HepG2 (cell line): ENCODE measurements around the gene SPATA33. TPM values are rescaled to one million over a fixed set of nuclear protein-coding genes. Genes with fewer than 3 reads are reported as not detected.

Experiments used
- ATF7 ChIP-seq, 2 experiments: fragments of 450-650 bp in 1 of 2; sonication (generic) in 1 of 2; formaldehyde crosslinking in 1 of 2; IDR thresholded peaks; 2 replicates each; pipeline versions ENCODE4 v1.4.0 to v1.6.1; 2016 to 2020; ENCODE audit warnings: antibody characterized with exemption in 1 of 2, mild to moderate bottlenecking in 1 of 2, missing genetic modification reagents in 1 of 2
- CEBPG ChIP-seq: IDR thresholded peaks from 2 replicates; pipeline ENCODE4 v1.6.1; 2016
- ISL2 ChIP-seq: sonication (generic); formaldehyde crosslinking; IDR thresholded peaks from 2 replicates; pipeline ENCODE4 v1.5.0; 2020; ENCODE audit warnings: missing genetic modification reagents
- PITX1 ChIP-seq: sonication (generic); formaldehyde crosslinking; IDR thresholded peaks from 2 replicates; pipeline ENCODE4 v1.5.1; 2020; ENCODE audit warnings: mild to moderate bottlenecking, missing genetic modification reagents
- U2AF1 ChIP-seq: fragments of 200-400 bp; formaldehyde crosslinking; optimal IDR thresholded peaks from 2 replicates; pipeline ENCODE3; 2017; ENCODE audit warnings: mild to moderate bottlenecking, low read depth, low read length
- ZKSCAN5 ChIP-seq: sonication (generic); formaldehyde crosslinking; IDR thresholded peaks from 2 replicates; pipeline ENCODE4 v1.5.1; 2020; ENCODE audit warnings: mild to moderate bottlenecking, missing genetic modification reagents
- ZNF224 ChIP-seq: sonication (generic); formaldehyde crosslinking; IDR thresholded peaks from 2 replicates; pipeline ENCODE4 v1.5.0; 2020; ENCODE audit warnings: mild to moderate bottlenecking, missing genetic modification reagents
- polyA plus RNA-seq, 8 experiments: library from polyadenylated mRNA; depleted of rRNA in 3 of 8; stranded (reverse) in 7 of 8; unstranded in 1 of 8; fragments of >200 nt; fragmentation: Illumina TruSeq in 4 of 8; extraction: Trizol in 4 of 8; gene quantifications; 2 replicates each; pipeline versions ENCODE4 v1.2.1 to v1.2.3, GENCODE V29; 2011 to 2016; ENCODE audit warnings: low read depth in 4 of 8, missing spikeins in 1 of 8, mixed read lengths in 1 of 8; ENCODE audit not compliant: insufficient read depth in 1 of 8
- total RNA-seq, 5 experiments: library from RNA; depleted of rRNA; stranded (reverse); fragments of >200 nt; fragmentation: Illumina TruSeq; extraction: Trizol; gene quantifications; 2 replicates each; pipeline ENCODE4 v1.2.3, GENCODE V29; 2016; ENCODE audit warnings: low read depth in 1 of 5
- TF ChIP-seq, protein P1 (sequence below), 2 experiments: sonication (generic) in 1 of 2; formaldehyde crosslinking in 1 of 2; IDR thresholded peaks; 2 replicates each; pipeline versions ENCODE4 v1.6.1 to v1.9.0; 2014 to 2022; ENCODE audit warnings: antibody characterized with exemption in 1 of 2, borderline replicate concordance in 1 of 2, inconsistent platforms in 1 of 2, low read depth in 1 of 2, missing genetic modification reagents in 1 of 2
- TF ChIP-seq, protein P2 (sequence below): sonication (generic); formaldehyde crosslinking; IDR thresholded peaks from 2 replicates; pipeline ENCODE4 v1.4.0; 2020; ENCODE audit warnings: mild to moderate bottlenecking, missing genetic modification reagents
- TF ChIP-seq, protein P3 (sequence below): sonication (generic); formaldehyde crosslinking; IDR thresholded peaks from 2 replicates; pipeline ENCODE4 v1.4.0; 2020; ENCODE audit warnings: missing genetic modification reagents, low read depth, mild to moderate bottlenecking, borderline replicate concordance
- TF ChIP-seq, protein P4 (sequence below): IDR thresholded peaks from 2 replicates; pipeline ENCODE4 v1.6.1; 2012; ENCODE audit warnings: inconsistent platforms
- TF ChIP-seq, protein P5 (sequence below): sonication (generic); formaldehyde crosslinking; IDR thresholded peaks from 2 replicates; pipeline ENCODE4 v1.4.0; 2020; ENCODE audit warnings: missing genetic modification reagents

The SPATA33 gene
- total and polyA plus RNA-seq, 2 of the 13 experiments (the other 11 are each of a cell fraction or from before 2014, with no cell fraction given), result 5.7 to 11.0 TPM

DNA sequence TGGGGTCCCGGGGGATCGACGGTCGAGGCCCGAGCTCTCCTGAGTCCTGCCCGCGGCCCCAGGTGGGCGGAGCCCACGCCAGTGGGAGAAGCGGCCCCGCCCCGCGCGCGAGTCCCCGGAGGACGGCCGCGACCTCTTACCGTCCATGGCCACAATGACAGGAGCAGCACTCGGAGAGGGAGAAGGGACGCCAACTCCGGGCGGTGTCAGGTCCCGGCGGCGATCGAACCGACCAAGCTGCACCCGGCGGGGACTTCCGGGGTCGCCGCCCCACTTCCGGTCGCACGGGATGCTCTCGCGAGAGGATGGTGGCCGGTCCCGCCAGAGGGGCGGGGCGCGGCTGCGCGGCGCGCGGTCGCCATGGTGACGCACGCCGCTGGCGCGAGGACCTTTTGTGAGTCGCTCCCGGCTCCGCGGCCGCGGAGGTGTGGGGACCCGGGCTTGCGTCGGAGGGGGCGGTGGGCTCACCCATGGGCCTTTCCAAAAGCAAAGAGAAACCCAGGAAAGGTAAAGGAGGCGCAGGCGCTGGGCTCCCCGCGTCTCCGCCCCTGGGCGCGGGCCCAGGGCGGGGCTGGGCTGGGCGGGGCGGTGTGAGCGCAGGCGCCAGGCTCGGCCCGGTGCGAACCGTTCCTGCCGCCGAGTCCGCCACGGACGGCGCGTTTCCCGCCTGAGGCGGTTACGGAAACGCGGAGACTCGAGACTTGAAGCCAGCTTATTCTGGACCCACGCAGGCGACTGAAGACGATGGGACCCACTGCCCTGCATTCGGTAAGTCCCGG lies at the start of gene SPATA33, which contains the start of gene CHMP1A (continued):
- TF ChIP-seq, protein P1, sequence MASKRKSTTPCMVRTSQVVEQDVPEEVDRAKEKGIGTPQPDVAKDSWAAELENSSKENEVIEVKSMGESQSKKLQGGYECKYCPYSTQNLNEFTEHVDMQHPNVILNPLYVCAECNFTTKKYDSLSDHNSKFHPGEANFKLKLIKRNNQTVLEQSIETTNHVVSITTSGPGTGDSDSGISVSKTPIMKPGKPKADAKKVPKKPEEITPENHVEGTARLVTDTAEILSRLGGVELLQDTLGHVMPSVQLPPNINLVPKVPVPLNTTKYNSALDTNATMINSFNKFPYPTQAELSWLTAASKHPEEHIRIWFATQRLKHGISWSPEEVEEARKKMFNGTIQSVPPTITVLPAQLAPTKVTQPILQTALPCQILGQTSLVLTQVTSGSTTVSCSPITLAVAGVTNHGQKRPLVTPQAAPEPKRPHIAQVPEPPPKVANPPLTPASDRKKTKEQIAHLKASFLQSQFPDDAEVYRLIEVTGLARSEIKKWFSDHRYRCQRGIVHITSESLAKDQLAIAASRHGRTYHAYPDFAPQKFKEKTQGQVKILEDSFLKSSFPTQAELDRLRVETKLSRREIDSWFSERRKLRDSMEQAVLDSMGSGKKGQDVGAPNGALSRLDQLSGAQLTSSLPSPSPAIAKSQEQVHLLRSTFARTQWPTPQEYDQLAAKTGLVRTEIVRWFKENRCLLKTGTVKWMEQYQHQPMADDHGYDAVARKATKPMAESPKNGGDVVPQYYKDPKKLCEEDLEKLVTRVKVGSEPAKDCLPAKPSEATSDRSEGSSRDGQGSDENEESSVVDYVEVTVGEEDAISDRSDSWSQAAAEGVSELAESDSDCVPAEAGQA (IDR thresholded peaks at IDR 0.05; ENCODE audit: low read depth), result no peak; the same call in 1 of the 2 replicates
- TF ChIP-seq, protein P1 (CRISPR knock-in tag; IDR thresholded peaks at IDR 0.05; ENCODE audit: borderline replicate concordance), result peak; percentile 47; the same call in 1 of the 2 replicates
- TF ChIP-seq PITX1 (peak; percentile 58; the same call in 1 of the 2 replicates), U2AF1 (no peak), CEBPG (CRISPR knock-in tag) (peak; percentile 18; the same call in 1 of the 2 replicates), ZNF224 (CRISPR knock-in tag) (no peak; the same call in 1 of the 2 replicates), ISL2 (CRISPR knock-in tag) (peak; percentile 35), ZKSCAN5 (no peak), ATF7 (IDR thresholded peaks at IDR 0.05) (no peak), ATF7 (CRISPR knock-in tag; IDR thresholded peaks at IDR 0.05) (no peak)
- TF ChIP-seq, protein P2, sequence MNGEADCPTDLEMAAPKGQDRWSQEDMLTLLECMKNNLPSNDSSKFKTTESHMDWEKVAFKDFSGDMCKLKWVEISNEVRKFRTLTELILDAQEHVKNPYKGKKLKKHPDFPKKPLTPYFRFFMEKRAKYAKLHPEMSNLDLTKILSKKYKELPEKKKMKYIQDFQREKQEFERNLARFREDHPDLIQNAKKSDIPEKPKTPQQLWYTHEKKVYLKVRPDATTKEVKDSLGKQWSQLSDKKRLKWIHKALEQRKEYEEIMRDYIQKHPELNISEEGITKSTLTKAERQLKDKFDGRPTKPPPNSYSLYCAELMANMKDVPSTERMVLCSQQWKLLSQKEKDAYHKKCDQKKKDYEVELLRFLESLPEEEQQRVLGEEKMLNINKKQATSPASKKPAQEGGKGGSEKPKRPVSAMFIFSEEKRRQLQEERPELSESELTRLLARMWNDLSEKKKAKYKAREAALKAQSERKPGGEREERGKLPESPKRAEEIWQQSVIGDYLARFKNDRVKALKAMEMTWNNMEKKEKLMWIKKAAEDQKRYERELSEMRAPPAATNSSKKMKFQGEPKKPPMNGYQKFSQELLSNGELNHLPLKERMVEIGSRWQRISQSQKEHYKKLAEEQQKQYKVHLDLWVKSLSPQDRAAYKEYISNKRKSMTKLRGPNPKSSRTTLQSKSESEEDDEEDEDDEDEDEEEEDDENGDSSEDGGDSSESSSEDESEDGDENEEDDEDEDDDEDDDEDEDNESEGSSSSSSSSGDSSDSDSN (CRISPR knock-in tag), result peak; percentile 46; the same call in 1 of the 2 replicates
- TF ChIP-seq, protein P3, sequence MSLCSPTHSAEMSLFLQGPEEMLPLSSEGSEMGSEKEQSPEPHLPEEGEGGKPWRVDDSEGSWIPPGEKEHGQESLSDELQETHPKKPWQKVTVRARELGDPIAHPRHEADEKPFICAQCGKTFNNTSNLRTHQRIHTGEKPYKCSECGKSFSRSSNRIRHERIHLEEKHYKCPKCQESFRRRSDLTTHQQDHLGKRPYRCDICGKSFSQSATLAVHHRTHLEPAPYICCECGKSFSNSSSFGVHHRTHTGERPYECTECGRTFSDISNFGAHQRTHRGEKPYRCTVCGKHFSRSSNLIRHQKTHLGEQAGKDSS, result peak; percentile 50; the same call in 1 of the 2 replicates
- TF ChIP-seq, protein P4, sequence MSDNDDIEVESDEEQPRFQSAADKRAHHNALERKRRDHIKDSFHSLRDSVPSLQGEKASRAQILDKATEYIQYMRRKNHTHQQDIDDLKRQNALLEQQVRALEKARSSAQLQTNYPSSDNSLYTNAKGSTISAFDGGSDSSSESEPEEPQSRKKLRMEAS, result peak; percentile 85
- TF ChIP-seq, protein P5, sequence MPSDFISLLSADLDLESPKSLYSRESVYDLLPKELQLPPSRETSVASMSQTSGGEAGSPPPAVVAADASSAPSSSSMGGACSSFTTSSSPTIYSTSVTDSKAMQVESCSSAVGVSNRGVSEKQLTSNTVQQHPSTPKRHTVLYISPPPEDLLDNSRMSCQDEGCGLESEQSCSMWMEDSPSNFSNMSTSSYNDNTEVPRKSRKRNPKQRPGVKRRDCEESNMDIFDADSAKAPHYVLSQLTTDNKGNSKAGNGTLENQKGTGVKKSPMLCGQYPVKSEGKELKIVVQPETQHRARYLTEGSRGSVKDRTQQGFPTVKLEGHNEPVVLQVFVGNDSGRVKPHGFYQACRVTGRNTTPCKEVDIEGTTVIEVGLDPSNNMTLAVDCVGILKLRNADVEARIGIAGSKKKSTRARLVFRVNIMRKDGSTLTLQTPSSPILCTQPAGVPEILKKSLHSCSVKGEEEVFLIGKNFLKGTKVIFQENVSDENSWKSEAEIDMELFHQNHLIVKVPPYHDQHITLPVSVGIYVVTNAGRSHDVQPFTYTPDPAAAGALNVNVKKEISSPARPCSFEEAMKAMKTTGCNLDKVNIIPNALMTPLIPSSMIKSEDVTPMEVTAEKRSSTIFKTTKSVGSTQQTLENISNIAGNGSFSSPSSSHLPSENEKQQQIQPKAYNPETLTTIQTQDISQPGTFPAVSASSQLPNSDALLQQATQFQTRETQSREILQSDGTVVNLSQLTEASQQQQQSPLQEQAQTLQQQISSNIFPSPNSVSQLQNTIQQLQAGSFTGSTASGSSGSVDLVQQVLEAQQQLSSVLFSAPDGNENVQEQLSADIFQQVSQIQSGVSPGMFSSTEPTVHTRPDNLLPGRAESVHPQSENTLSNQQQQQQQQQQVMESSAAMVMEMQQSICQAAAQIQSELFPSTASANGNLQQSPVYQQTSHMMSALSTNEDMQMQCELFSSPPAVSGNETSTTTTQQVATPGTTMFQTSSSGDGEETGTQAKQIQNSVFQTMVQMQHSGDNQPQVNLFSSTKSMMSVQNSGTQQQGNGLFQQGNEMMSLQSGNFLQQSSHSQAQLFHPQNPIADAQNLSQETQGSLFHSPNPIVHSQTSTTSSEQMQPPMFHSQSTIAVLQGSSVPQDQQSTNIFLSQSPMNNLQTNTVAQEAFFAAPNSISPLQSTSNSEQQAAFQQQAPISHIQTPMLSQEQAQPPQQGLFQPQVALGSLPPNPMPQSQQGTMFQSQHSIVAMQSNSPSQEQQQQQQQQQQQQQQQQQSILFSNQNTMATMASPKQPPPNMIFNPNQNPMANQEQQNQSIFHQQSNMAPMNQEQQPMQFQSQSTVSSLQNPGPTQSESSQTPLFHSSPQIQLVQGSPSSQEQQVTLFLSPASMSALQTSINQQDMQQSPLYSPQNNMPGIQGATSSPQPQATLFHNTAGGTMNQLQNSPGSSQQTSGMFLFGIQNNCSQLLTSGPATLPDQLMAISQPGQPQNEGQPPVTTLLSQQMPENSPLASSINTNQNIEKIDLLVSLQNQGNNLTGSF (CRISPR knock-in tag), result peak; percentile 45; the same call in 1 of the 2 replicates
